IMR-90 (cell line): Measurements from ENCODE around the gene GPATCH2L. TPM values are rescaled to one million over a fixed set of nuclear protein-coding genes. Genes with fewer than 3 reads are reported as not detected.

Experiments
- ATAC-seq: fragments of 200-7000 bp; cut with Tn5 transposase; 2 replicates; pipeline ENCODE4 v1.9.1; 2020; ENCODE audit warnings: low read depth, mild to moderate bottlenecking, moderate library complexity
- BruUV-seq: library from RNA; stranded (reverse); fragments of 400-500 nt; replicated peaks from 2 replicates; lab custom pipeline; 2021; lab: Mats Ljungman, UMichigan
- CTCF ChIA-PET: fragments of 300-600 bp; formaldehyde crosslinking; extraction: SDS; loops from one replicate; lab custom pipeline; 2021; ENCODE audit warnings: antibody characterized with exemption; lab: Yijun Ruan, JAX
- POLR2A ChIA-PET: fragments of 300-600 bp; sonication (Branson Sonifier 250); formaldehyde crosslinking; loops from one replicate; lab custom pipeline; 2022; ENCODE audit warnings: antibody characterized with exemption; ENCODE audit not compliant: unreplicated experiment; lab: Charles Lee
- DNase-seq: peaks from one replicate; pipeline ENCODE4 v3.0.0; 2013
- H2AFZ ChIP-seq: replicated peaks from 2 replicates; pipeline ENCODE3; 2013; ENCODE audit warnings: low read length, mild to moderate bottlenecking; ENCODE audit not compliant: poor library complexity
- H2AK5ac ChIP-seq: 2 replicates; pipeline ENCODE4 v1.6.1; 2013; ENCODE audit warnings: low read depth, low read length, inconsistent platforms
- H2AK9ac ChIP-seq: replicated peaks from 2 replicates; pipeline ENCODE3; 2013; ENCODE audit warnings: mild to moderate bottlenecking, low read depth, low read length, moderate library complexity; ENCODE audit not compliant: poor library complexity
- H2BK120ac ChIP-seq: 2 replicates; pipeline ENCODE4 v1.6.1; 2013; ENCODE audit warnings: low read depth, low read length, inconsistent platforms
- H2BK15ac ChIP-seq: 3 replicates; pipeline ENCODE4 v1.6.1; 2013; ENCODE audit warnings: low read depth, low read length, inconsistent platforms
- H2BK20ac ChIP-seq: 2 replicates; pipeline ENCODE4 v1.6.1; 2013; ENCODE audit warnings: low read depth, mild to moderate bottlenecking, inconsistent platforms, low read length, moderate library complexity
- H2BK5ac ChIP-seq: 2 replicates; pipeline ENCODE4 v1.6.1; 2013; ENCODE audit warnings: mild to moderate bottlenecking, low read depth, low read length, inconsistent platforms; ENCODE audit not compliant: poor library complexity, severe bottlenecking
- H3K14ac ChIP-seq: replicated peaks from 2 replicates; pipeline ENCODE4 v1.6.1; 2013; ENCODE audit warnings: low read depth, low read length, inconsistent platforms
- H3K18ac ChIP-seq: 2 replicates; pipeline ENCODE4 v1.6.1; 2013; ENCODE audit warnings: low read depth, low read length, control low read depth
- H3K23ac ChIP-seq: 2 replicates; pipeline ENCODE4 v1.6.1; 2013; ENCODE audit warnings: low read depth, low read length, inconsistent platforms
- H3K27ac ChIP-seq: 2 replicates; pipeline ENCODE4 v1.5.1; 2013; ENCODE audit warnings: mild to moderate bottlenecking, control low read depth, low read length; ENCODE audit not compliant: insufficient read depth
- H3K27me3 ChIP-seq: 2 replicates; pipeline ENCODE4 v1.6.1; 2013; ENCODE audit warnings: low read length; ENCODE audit not compliant: control insufficient read depth, insufficient read depth
- H3K36me3 ChIP-seq: 2 replicates; pipeline ENCODE4 v1.6.1; 2013; ENCODE audit warnings: low read length, mixed read lengths; ENCODE audit not compliant: control insufficient read depth, insufficient read depth
- H3K4ac ChIP-seq: 2 replicates; pipeline ENCODE4 v1.6.1; 2013; ENCODE audit warnings: low read depth, low read length, inconsistent platforms
- H3K4me1 ChIP-seq: 2 replicates; pipeline ENCODE4 v1.6.1; 2013; ENCODE audit warnings: low read length, mixed read lengths; ENCODE audit not compliant: control insufficient read depth, insufficient read depth
- H3K4me2 ChIP-seq: 2 replicates; pipeline ENCODE4 v1.6.1; 2013; ENCODE audit warnings: low read depth, mild to moderate bottlenecking, control low read depth, low read length, moderate library complexity
- H3K4me3 ChIP-seq: 2 replicates; pipeline ENCODE4 v1.5.1; 2013; ENCODE audit warnings: low read depth, mild to moderate bottlenecking, control low read depth, low read length, moderate library complexity; ENCODE audit not compliant: insufficient read depth
- H3K56ac ChIP-seq: 2 replicates; pipeline ENCODE4 v1.6.1; 2013; ENCODE audit warnings: low read length, inconsistent platforms; ENCODE audit not compliant: insufficient read depth; ENCODE audit errors: extremely low read depth
- H3K79me1 ChIP-seq, 2 experiments: 2 replicates each; pipeline ENCODE4 v1.6.1; 2013; ENCODE audit warnings: low read length in 2 of 2, inconsistent platforms in 1 of 2, low read depth in 1 of 2
- H3K9ac ChIP-seq: 2 replicates; pipeline ENCODE4 v1.6.1; 2013; ENCODE audit warnings: low read depth, low read length, control low read depth
- H3K9me1 ChIP-seq: 2 replicates; pipeline ENCODE4 v1.6.1; 2013; ENCODE audit warnings: low read length, inconsistent platforms; ENCODE audit not compliant: insufficient read depth
- H3K9me3 ChIP-seq: 2 replicates; pipeline ENCODE4 v1.6.1; 2013; ENCODE audit warnings: low read length; ENCODE audit not compliant: control insufficient read depth, insufficient read depth
- H4K20me1 ChIP-seq: 2 replicates; pipeline ENCODE4 v1.6.1; 2013; ENCODE audit warnings: low read length, inconsistent platforms; ENCODE audit not compliant: insufficient read depth
- H4K5ac ChIP-seq: 2 replicates; pipeline ENCODE4 v1.6.1; 2013; ENCODE audit warnings: mild to moderate bottlenecking, low read depth, low read length, control low read depth
- H4K8ac ChIP-seq, 2 experiments: 2 replicates each; pipeline ENCODE4 v1.6.1; 2013; ENCODE audit warnings: low read depth in 2 of 2, low read length in 2 of 2, control low read depth in 1 of 2, inconsistent platforms in 1 of 2
- H4K91ac ChIP-seq: 2 replicates; pipeline ENCODE4 v1.6.1; 2013; ENCODE audit warnings: low read depth, low read length, inconsistent platforms; ENCODE audit not compliant: insufficient read depth
- BHLHE40 ChIP-seq: fragments of 150-350 bp; IDR thresholded peaks from 2 replicates; pipeline ENCODE4 v1.6.1; 2016; ENCODE audit warnings: mild to moderate bottlenecking, low read depth, low read length
- CEBPB ChIP-seq: IDR thresholded peaks from 2 replicates; pipeline ENCODE4 v1.6.1; 2012; ENCODE audit warnings: low read depth, low read length, improper control_type of control experiment
- CHD1 ChIP-seq: IDR thresholded peaks from 2 replicates; pipeline ENCODE4 v1.6.1; 2012; ENCODE audit warnings: low read depth, low read length, improper control_type of control experiment
- CTCF ChIP-seq: conservative IDR thresholded peaks from 2 replicates; pipeline ENCODE4 v1.5.1; 2012; ENCODE audit warnings: mild to moderate bottlenecking, low read depth, low read length, improper control_type of control experiment
- ELK1 ChIP-seq: fragments of 150-350 bp; IDR thresholded peaks from 2 replicates; pipeline ENCODE4 v1.6.1; 2016; ENCODE audit warnings: low read depth, mild to moderate bottlenecking, low read length, moderate library complexity, borderline replicate concordance
- FOS ChIP-seq: fragments of 150-350 bp; IDR thresholded peaks from 2 replicates; pipeline ENCODE4 v1.6.1; 2016; ENCODE audit warnings: low read depth, low read length
- MAFK ChIP-seq: IDR thresholded peaks from 2 replicates; pipeline ENCODE4 v1.6.1; 2012; ENCODE audit warnings: low read depth, low read length, improper control_type of control experiment
- MAZ ChIP-seq: IDR thresholded peaks from 2 replicates; pipeline ENCODE4 v1.6.1; 2012; ENCODE audit warnings: low read depth, mild to moderate bottlenecking, low read length, improper control_type of control experiment, moderate library complexity, borderline replicate concordance
- MXI1 ChIP-seq: IDR thresholded peaks from 2 replicates; pipeline ENCODE4 v1.6.1; 2012; ENCODE audit warnings: low read depth, mild to moderate bottlenecking, low read length, moderate library complexity, borderline replicate concordance
- NFE2L2 ChIP-seq: fragments of 150-350 bp; IDR thresholded peaks from 2 replicates; pipeline ENCODE4 v1.6.1; 2016; ENCODE audit warnings: low read depth, mild to moderate bottlenecking, low read length
- POLR2A ChIP-seq: IDR thresholded peaks from 2 replicates; pipeline ENCODE4 v1.6.1; 2012; ENCODE audit warnings: mild to moderate bottlenecking, low read depth, low read length
- RAD21 ChIP-seq: IDR thresholded peaks from 2 replicates; pipeline ENCODE4 v1.6.1; 2012; ENCODE audit warnings: low read length, improper control_type of control experiment
- RCOR1 ChIP-seq: IDR thresholded peaks from 2 replicates; pipeline ENCODE4 v1.6.1; 2012; ENCODE audit warnings: mild to moderate bottlenecking, low read length, improper control_type of control experiment; ENCODE audit not compliant: insufficient replicate concordance
- SMC3 ChIP-seq: fragments of 150-350 bp; IDR thresholded peaks from 2 replicates; pipeline ENCODE4 v1.6.1; 2016; ENCODE audit warnings: low read depth, mild to moderate bottlenecking, antibody characterized with exemption, low read length, moderate library complexity
- USF2 ChIP-seq: fragments of 150-350 bp; IDR thresholded peaks from 2 replicates; pipeline ENCODE4 v1.6.1; 2017; ENCODE audit warnings: mild to moderate bottlenecking, antibody characterized with exemption, low read length, low read depth
- WGBS, 2 experiments: methylation state at CpG; one replicate each; pipeline versions ENCODE4 v1.1.5 to v1.1.7; 2013; ENCODE audit warnings: missing lambda C conversion rate in 2 of 2; ENCODE audit not compliant: insufficient read length in 1 of 2; ENCODE audit errors: extremely low coverage in 2 of 2; 5-methylcytosine and 5-hydroxymethylcytosine counted together
- dilution Hi-C: fragments of 300-500 bp; cut with HindIII; formaldehyde crosslinking; loops from one replicate; pipeline ENCODE4 v1.14.3; 2018; ENCODE audit warnings: low sequenced_read_pairs; ENCODE audit not compliant: unreplicated experiment
- in situ Hi-C: fragments of 300-500 bp; cut with MboI; formaldehyde crosslinking; loops from 3 replicates; pipeline ENCODE4 v1.14.3; 2019; ENCODE audit warnings: low sequenced_read_pairs, inconsistent platforms, mixed read lengths
- intact Hi-C: fragments of 100-400 bp; cut with micrococcal nuclease; formaldehyde crosslinking; loops from 2 replicates; pipeline ENCODE4 v1.10.0; 2022
- polyA plus RNA-seq, 3 experiments: library from polyadenylated mRNA; depleted of rRNA; stranded (reverse); fragments of >200 nt; gene quantifications; 2 replicates each; pipeline ENCODE4 v1.2.3, GENCODE V29; 2012; ENCODE audit warnings: low replicate concordance in 1 of 3
- total RNA-seq: library from RNA; depleted of rRNA; stranded (reverse); fragments of >200 nt; gene quantifications from 2 replicates; pipeline ENCODE4 v1.2.3, GENCODE V29; 2012

The GPATCH2L gene
- total and polyA plus RNA-seq, 2 of the 4 experiments (the other 2 are of a cell fraction): 15.6 to 51.4 TPM

- Histone ChIP-seq H2BK5ac (no peak overlapping the region), H3K4me3 (no peak overlapping the region), H3K27me3 (peaks cover 17% of the 10 kb centered on the region), H2AK9ac (no peak overlapping the region), H3K79me1 (no peaks in the 10 kb centered on the region), H4K20me1 (no peaks in the 10 kb centered on the region), H3K9me1 (no peaks in the 10 kb centered on the region), H3K36me3 (no peaks in the 10 kb centered on the region), H3K18ac (no peak overlapping the region), H3K9ac (no peak overlapping the region), H3K4me1 (no peaks in the 10 kb centered on the region), H3K23ac (no peak overlapping the region), H2BK15ac (no peak overlapping the region), H4K91ac (no peak overlapping the region), H4K5ac (no peak overlapping the region), H2AFZ (no peak overlapping the region), H3K9me3 (no peaks in the 10 kb centered on the region), H2BK20ac (no peak overlapping the region), H3K56ac (no peak overlapping the region), H3K4me2 (no peak overlapping the region), H2AK5ac (no peak overlapping the region), H3K14ac (no peak overlapping the region), H4K8ac (no peak overlapping the region), H2BK120ac (no peak overlapping the region), H3K27ac (no peak overlapping the region), H3K4ac (no peak overlapping the region)
- dilution Hi-C loops (no loop called here), intact Hi-C loops (no loop called here), in situ Hi-C loops (no loop called here)
- DNase-seq (no peak), ATAC-seq (no peak)
- no TSS peak for BruUV-seq
- TF ChIP-seq ELK1 (no peak), MXI1 (no peak), BHLHE40 (no peak), MAZ (no peak), CHD1 (no peak), MAFK (no peak), RAD21 (no peak), USF2 (no peak), SMC3 (no peak), POLR2A (no peak), NFE2L2 (no peak), RCOR1 (no peak), FOS (no peak), CTCF (no peak), CEBPB (no peak)
- ChIA-PET CTCF (interaction anchor here (0.5 kb wide), 1 partner anchor 438 kb away, joined by 3 read pairs; no protein-coding TSS in a partner anchor), POLR2A (no interaction called here)
- WGBS, 2 experiments: no CpG with 5 or more reads among the region's 2 CpGs
Observed at GRCh38 chr14:76115010-76115422, 36.7 kb upstream of the GPATCH2L start.
